Globus pallidus (tissue), 1 donor: ENCODE data around the gene NOL3.
"Not testable (repeated sequence)": the region's sequence is repeated elsewhere in the genome, so short reads cannot be mapped to it uniquely, and the experiment has no call there.

Experiments
- DNase-seq: peaks from one replicate; pipeline ENCODE4 v3.0.0-alpha.2; 2015; ENCODE audit warnings: low spot score

NOL3 gene

GRCh38 chr16:67170168-67170948, at the start of gene NOL3:
NOL3 (plus strand) TSS chr16:67170538.
- DNase-seq: peak; percentile 75

GRCh38 chr16:67122799-67123198, 47.5 kb upstream of the NOL3 start:
- not testable (repeated sequence) for DNase-seq

- no peak for DNase-seq
Observed at GRCh38 chr16:67128417-67128816, 41.9 kb upstream of the NOL3 start.

- no peak for DNase-seq
Observed at GRCh38 chr16:67128887-67129286, 41.5 kb upstream of the NOL3 start.

GRCh38 chr16:67129422-67129821, 40.9 kb upstream of the NOL3 start:
- DNase-seq: peak; percentile 76

- DNase-seq: no peak
Observed at GRCh38 chr16:67137605-67138004, 32.7 kb upstream of the NOL3 start.

GRCh38 chr16:67141391-67141790, 28.9 kb upstream of the NOL3 start:
- DNase-seq: no peak

GRCh38 chr16:67142342-67142741, 28.0 kb upstream of the NOL3 start:
- DNase-seq: no peak

GRCh38 chr16:67144943-67145342, 25.4 kb upstream of the NOL3 start:
- no peak for DNase-seq

GRCh38 chr16:67145746-67146145, 24.6 kb upstream of the NOL3 start:
- no peak for DNase-seq

- DNase-seq: peak; percentile 47
Observed at GRCh38 chr16:67146523-67147357, 23.6 kb upstream of the NOL3 start.

GRCh38 chr16:67147437-67148140, 22.7 kb upstream of the NOL3 start:
- DNase-seq: no peak

- no peak for DNase-seq
Observed at GRCh38 chr16:67148221-67148620, 22.1 kb upstream of the NOL3 start.

GRCh38 chr16:67148656-67149275, 21.6 kb upstream of the NOL3 start:
- DNase-seq: no peak

- no peak for DNase-seq
Observed at GRCh38 chr16:67149276-67150046, 20.9 kb upstream of the NOL3 start.

GRCh38 chr16:67150047-67150832, 20.1 kb upstream of the NOL3 start:
- DNase-seq: no peak

- DNase-seq: peak; percentile 66
Observed at GRCh38 chr16:67150833-67151396, 19.4 kb upstream of the NOL3 start, which contains the start of gene B3GNT9. B3GNT9 (minus strand) TSS chr16:67150998; CDS start chr16:67150485, 513 bp downstream.

GRCh38 chr16:67151431-67152097, 18.8 kb upstream of the NOL3 start:
- DNase-seq: no peak

GRCh38 chr16:67154578-67155294, 15.6 kb upstream of the NOL3 start:
- no peak for DNase-seq
